B cell (primary cell): Measurements from ENCODE around the gene DNAJA2. TPM values are rescaled to one million over a fixed set of nuclear protein-coding genes. Genes with fewer than 3 reads are reported as not detected.

Source experiments
- ATAC-seq: fragments of 200-7000 bp; cut with Tn5 transposase; one replicate; pipeline ENCODE4 v1.10.0; 2021; ENCODE audit warnings: low read depth, mild to moderate bottlenecking, moderate number of reproducible peaks, moderate library complexity
- CTCF ChIA-PET: fragments of 350-600 bp; sonication (Branson Sonifier 250); formaldehyde crosslinking; loops from one replicate; lab custom pipeline; 2021; ENCODE audit warnings: antibody characterized with exemption, inconsistent platforms; lab: Charles Lee
- POLR2A ChIA-PET: fragments of 350-600 bp; sonication (Branson Sonifier 250); formaldehyde crosslinking; loops from one replicate; lab custom pipeline; 2021; ENCODE audit warnings: antibody characterized with exemption; lab: Charles Lee
- DNase-seq: peaks from one replicate; pipeline ENCODE4 v3.0.0; 2013
- H2AFZ ChIP-seq: 2 replicates; pipeline ENCODE4 v1.6.1; 2012; ENCODE audit warnings: mild to moderate bottlenecking, low read depth, low read length; ENCODE audit not compliant: insufficient read depth, poor library complexity, severe bottlenecking
- H3K27ac ChIP-seq, 2 donors: 1 replicate in 1 of 2; 2 replicates in 1 of 2; pipeline ENCODE4 v1.5.1; 2012 to 2013; ENCODE audit warnings: low read length in 2 of 2, mild to moderate bottlenecking in 2 of 2, moderate library complexity in 1 of 2
- H3K27me3 ChIP-seq, 4 experiments: fragments of 200-600 bp in 1 of 4; sonication (generic) in 1 of 4; replicated peaks in 1 of 4; 1 replicate in 2 of 4; 2 replicates in 2 of 4; pipeline versions ENCODE4 v1.6.1 to v1.7.0; 2013 to 2016; ENCODE audit warnings: low read length in 3 of 4, mild to moderate bottlenecking in 2 of 4, mixed read lengths in 1 of 4, moderate library complexity in 1 of 4; ENCODE audit not compliant: insufficient read depth in 4 of 4, control insufficient read depth in 3 of 4; ENCODE audit errors: control extremely low read depth in 1 of 4
- H3K36me3 ChIP-seq, 2 experiments: replicated peaks in 1 of 2; 1 replicate in 1 of 2; 2 replicates in 1 of 2; pipeline versions ENCODE4 v1.6.1 to v1.7.1; 2013; ENCODE audit warnings: low read length in 1 of 2; ENCODE audit not compliant: insufficient read depth in 2 of 2, control insufficient read depth in 1 of 2; ENCODE audit errors: control extremely low read depth in 1 of 2, extremely low read depth in 1 of 2
- H3K4me1 ChIP-seq, 2 donors: fragments of 200-600 bp in 1 of 2; sonication (generic) in 1 of 2; 1 replicate in 1 of 2; 2 replicates in 1 of 2; pipeline versions ENCODE4 v1.5.1 to v1.6.1; 2013 to 2017; ENCODE audit warnings: low read length in 2 of 2; ENCODE audit not compliant: control insufficient read depth in 2 of 2, insufficient read depth in 2 of 2
- H3K4me2 ChIP-seq: replicated peaks from 2 replicates; pipeline ENCODE3; 2012; ENCODE audit warnings: mild to moderate bottlenecking, low read depth, low read length; ENCODE audit not compliant: poor library complexity, severe bottlenecking
- H3K4me3 ChIP-seq, 5 experiments: fragments of 200-600 bp in 1 of 5; sonication (generic) in 1 of 5; 1 replicate in 3 of 5; 2 replicates in 2 of 5; pipeline versions ENCODE4 v1.5.1 to v1.7.0; 2011 to 2016; ENCODE audit warnings: low read length in 4 of 5, mild to moderate bottlenecking in 4 of 5, low read depth in 2 of 5, control low read depth in 1 of 5, moderate library complexity in 1 of 5; ENCODE audit not compliant: insufficient read depth in 1 of 5; ENCODE audit errors: control extremely low read depth in 1 of 5, extremely low read depth in 1 of 5
- H3K79me2 ChIP-seq: fragments of 200-600 bp; sonication (generic); one replicate; pipeline ENCODE4 v1.6.0; 2016; ENCODE audit warnings: low read length; ENCODE audit not compliant: control insufficient read depth, insufficient read depth
- H3K9ac ChIP-seq: fragments of 200-600 bp; sonication (generic); 2 replicates; pipeline ENCODE4 v1.6.1; 2017; ENCODE audit warnings: mild to moderate bottlenecking, low read length, moderate library complexity
- H3K9me3 ChIP-seq, 3 donors: one replicate each; pipeline versions ENCODE4 v1.6.1 to v1.7.1; 2013; ENCODE audit warnings: low read length in 2 of 3; ENCODE audit not compliant: control insufficient read depth in 2 of 3, insufficient read depth in 1 of 3; ENCODE audit errors: control extremely low read depth in 1 of 3
- H4K20me1 ChIP-seq: 2 replicates; pipeline ENCODE4 v1.6.0; 2012; ENCODE audit warnings: mild to moderate bottlenecking, low read length; ENCODE audit not compliant: insufficient read depth, control insufficient read depth, poor library complexity, severe bottlenecking
- H3K27ac Mint-ChIP-seq: one replicate; pipeline ENCODE4 v1.8.0; 2021; ENCODE audit warnings: mixed read lengths
- H3K27me3 Mint-ChIP-seq: one replicate; pipeline ENCODE4 v1.8.0; 2021; ENCODE audit warnings: mixed read lengths
- H3K4me1 Mint-ChIP-seq: one replicate; pipeline ENCODE4 v1.8.0; 2021; ENCODE audit warnings: mixed read lengths
- H3K4me3 Mint-ChIP-seq: one replicate; pipeline ENCODE4 v1.8.0; 2021; ENCODE audit warnings: mixed read lengths
- H3K9me3 Mint-ChIP-seq: one replicate; pipeline ENCODE4 v1.8.0; 2022; ENCODE audit warnings: mixed read lengths; ENCODE audit not compliant: insufficient read depth
- EZH2 ChIP-seq: IDR thresholded peaks from 2 replicates; pipeline ENCODE4 v1.6.1; 2012; ENCODE audit warnings: borderline replicate concordance, low read depth, mild to moderate bottlenecking, moderate library complexity, low read length; ENCODE audit not compliant: insufficient read depth, poor library complexity, severe bottlenecking
- WGBS: methylation state at CpG from one replicate; pipeline ENCODE4 v1.1.5; 2013; ENCODE audit warnings: missing lambda C conversion rate; ENCODE audit not compliant: insufficient coverage; 5-methylcytosine and 5-hydroxymethylcytosine counted together
- intact Hi-C: fragments of 100-400 bp; cut with micrococcal nuclease; formaldehyde crosslinking; loops from one replicate; pipeline ENCODE4 v1.10.0; 2022
- polyA plus RNA-seq: library from polyadenylated mRNA; depleted of rRNA; stranded (reverse); fragments of >200 nt; gene quantifications from 2 replicates; pipeline ENCODE4 v1.2.3, GENCODE V29; 2012
- total RNA-seq, 2 donors: library from RNA; stranded (reverse); fragments of 120-200 nt in 1 of 2; gene quantifications; 1 replicate in 1 of 2; 2 replicates in 1 of 2; pipeline versions ENCODE4 v1.2.3 to v1.2.4, GENCODE V29; 2013 to 2022
- TF ChIP-seq, protein P1 (sequence below): fragments of 200-600 bp; IDR thresholded peaks from one replicate; pipeline ENCODE4 v1.8.0; 2022; ENCODE audit warnings: antibody characterized with exemption, mild to moderate bottlenecking

The DNAJA2 gene
- total and polyA plus RNA-seq, 2 donors (not counting 1 experiment from before 2014, with no cell fraction given): 8.8 to 57.0 TPM

- H3K27ac ChIP-seq: peak overlapping the region in 1 of 2 donors; percentile 97
- intact Hi-C loops: loop anchor here (5.0 kb wide), 4 partner anchors 54 to 1641 kb away; partner anchors contain the start of gene N4BP1
These were observed 2.2 kb downstream of the DNAJA2 start for GRCh38 chr16:46971271-46971670.

DNA sequence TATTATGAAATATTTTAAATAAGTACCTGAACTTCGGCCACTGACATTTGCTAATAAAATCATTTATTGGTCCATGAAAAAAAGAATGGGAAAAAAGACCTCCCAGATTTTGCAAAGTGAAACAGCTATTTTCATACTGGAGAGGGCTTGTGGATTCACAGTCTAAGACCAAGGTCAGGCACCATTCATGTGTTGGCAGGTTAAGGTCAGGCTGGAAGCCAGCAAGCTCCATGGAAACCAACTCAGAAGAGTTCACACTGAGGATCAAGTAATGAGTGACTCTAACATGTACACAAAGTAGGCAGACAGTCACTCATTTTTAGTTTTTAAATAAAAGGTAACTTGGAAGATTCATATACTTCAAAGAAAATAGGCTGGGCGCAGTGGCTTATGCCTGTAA is 3.4 kb downstream of the DNAJA2 start:
- Mint-ChIP-seq H3K27ac (peak overlapping the region; percentile 20), H3K4me3 (no peak overlapping the region), H3K9me3 (no peaks in the 10 kb centered on the region), H3K4me1 (peaks cover 35% of the 10 kb centered on the region), H3K27me3 (no peaks in the 10 kb centered on the region)
- WGBS: 100% methylated on average over 1 of the region's 2 CpGs
- Histone ChIP-seq H3K9me3 (no peaks in the 10 kb centered on the region), H2AFZ (no peak overlapping the region), H3K36me3 (peaks cover 21 to 61% of the 10 kb centered on the region in 2 experiments), H3K9ac (no peak overlapping the region), H3K4me1 (peaks cover 21 to 22% of the 10 kb centered on the region in 2 donors), H3K27me3 (no peaks in the 10 kb centered on the region), H3K4me2 (no peak overlapping the region), H3K79me2 (peaks cover 84% of the 10 kb centered on the region), H4K20me1 (peaks cover 36% of the 10 kb centered on the region), H3K27ac (peak overlapping the region in 1 of 2 donors; percentile 43), H3K4me3 (no peak overlapping the region)
- DNase-seq: no peak
- POLR2A ChIA-PET: no interaction called here
- CTCF ChIA-PET: interaction anchor here (0.9 to 1.0 kb wide), 3 partner anchors 22 to 172 kb away, joined by 3 to 4 read pairs (median 3); no protein-coding TSS in a partner anchor
- intact Hi-C loops: loop anchor here (5.0 kb wide), 4 partner anchors 53 to 1642 kb away; partner anchors contain the start of gene N4BP1
- TF ChIP-seq, protein P1, sequence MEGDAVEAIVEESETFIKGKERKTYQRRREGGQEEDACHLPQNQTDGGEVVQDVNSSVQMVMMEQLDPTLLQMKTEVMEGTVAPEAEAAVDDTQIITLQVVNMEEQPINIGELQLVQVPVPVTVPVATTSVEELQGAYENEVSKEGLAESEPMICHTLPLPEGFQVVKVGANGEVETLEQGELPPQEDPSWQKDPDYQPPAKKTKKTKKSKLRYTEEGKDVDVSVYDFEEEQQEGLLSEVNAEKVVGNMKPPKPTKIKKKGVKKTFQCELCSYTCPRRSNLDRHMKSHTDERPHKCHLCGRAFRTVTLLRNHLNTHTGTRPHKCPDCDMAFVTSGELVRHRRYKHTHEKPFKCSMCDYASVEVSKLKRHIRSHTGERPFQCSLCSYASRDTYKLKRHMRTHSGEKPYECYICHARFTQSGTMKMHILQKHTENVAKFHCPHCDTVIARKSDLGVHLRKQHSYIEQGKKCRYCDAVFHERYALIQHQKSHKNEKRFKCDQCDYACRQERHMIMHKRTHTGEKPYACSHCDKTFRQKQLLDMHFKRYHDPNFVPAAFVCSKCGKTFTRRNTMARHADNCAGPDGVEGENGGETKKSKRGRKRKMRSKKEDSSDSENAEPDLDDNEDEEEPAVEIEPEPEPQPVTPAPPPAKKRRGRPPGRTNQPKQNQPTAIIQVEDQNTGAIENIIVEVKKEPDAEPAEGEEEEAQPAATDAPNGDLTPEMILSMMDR: no peak
- no peak for TF ChIP-seq EZH2
- ATAC-seq: no peak

More at GRCh38 chr16:46971271-46971670, 2.2 kb downstream of the DNAJA2 start:
- no peak overlapping the region for H3K27ac Mint-ChIP-seq
- 100% methylated on average over 1 of the region's 7 CpGs for WGBS
- H3K9me3 ChIP-seq: no peaks in the 10 kb centered on the region
- H4K20me1 ChIP-seq: peaks cover 28% of the 10 kb centered on the region
- no peak overlapping the region for H3K4me3 ChIP-seq
- no peaks in the 10 kb centered on the region for H3K27me3 ChIP-seq
- peaks cover 21 to 22% of the 10 kb centered on the region in 2 donors for H3K4me1 ChIP-seq
- ATAC-seq (no peak), DNase-seq (no peak)
- peaks cover 82% of the 10 kb centered on the region for H3K79me2 ChIP-seq
- H3K4me1 Mint-ChIP-seq: peaks cover 39% of the 10 kb centered on the region
- H3K4me2 ChIP-seq: no peak overlapping the region
- CTCF ChIA-PET: interaction anchor here (1.3 to 1.6 kb wide), 3 partner anchors 52 to 171 kb away, joined by 3 to 4 read pairs (median 3); no protein-coding TSS in a partner anchor
- POLR2A ChIA-PET: interaction anchor here (0.6 kb wide), 1 partner anchor 18 kb away, joined by 7 read pairs; no protein-coding TSS in a partner anchor
- TF ChIP-seq EZH2: no peak
- TF ChIP-seq, protein P1: no peak
- H2AFZ ChIP-seq: no peak overlapping the region
- H3K4me3 Mint-ChIP-seq: peak overlapping the region; percentile 52
- H3K9me3 Mint-ChIP-seq: no peaks in the 10 kb centered on the region
- no peak overlapping the region for H3K9ac ChIP-seq
- no peaks in the 10 kb centered on the region for H3K27me3 Mint-ChIP-seq
- peaks cover 18 to 49% of the 10 kb centered on the region in 2 experiments for H3K36me3 ChIP-seq
